Upper lobe of left lung (tissue), 6 donors: Measurements from ENCODE around the gene NCAPD3. TPM values are rescaled to one million over a fixed set of nuclear protein-coding genes. Genes with fewer than 3 reads are reported as not detected.
"Not testable (repeated sequence)": the region's sequence is repeated elsewhere in the genome, so short reads cannot be mapped to it uniquely, and the experiment has no call there.

ENCODE experiments used
- ATAC-seq, 2 donors: fragments of 200-7000 bp; cut with Tn5 transposase; one replicate each; pipeline ENCODE4 v1.9.1; 2022; ENCODE audit warnings: mild to moderate bottlenecking in 2 of 2, moderate library complexity in 2 of 2; ENCODE audit not compliant: low FRiP score in 2 of 2
- DNase-seq, 2 donors: peaks; one replicate each; pipeline ENCODE4 v3.0.0-alpha.2; 2019 to 2020
- H3K27ac ChIP-seq, 4 donors: fragments of 200-600 bp; sonication (generic); one replicate each; pipeline ENCODE4 v1.5.1; 2016 to 2019
- H3K27me3 ChIP-seq, 4 donors: fragments of 200-600 bp; sonication (generic); one replicate each; pipeline ENCODE4 v1.5.1; 2017 to 2019
- H3K36me3 ChIP-seq, 4 donors: fragments of 200-600 bp; sonication (generic); one replicate each; pipeline ENCODE4 v1.5.1; 2016 to 2019
- H3K4me1 ChIP-seq, 4 donors: fragments of 200-600 bp; sonication (generic); one replicate each; pipeline ENCODE4 v1.5.1; 2018 to 2019
- H3K4me3 ChIP-seq, 4 donors: fragments of 200-600 bp; sonication (generic); one replicate each; pipeline ENCODE4 v1.5.1; 2017 to 2019; ENCODE audit warnings: mild to moderate bottlenecking in 2 of 4, moderate library complexity in 1 of 4
- H3K9me3 ChIP-seq, 4 donors: fragments of 200-600 bp; sonication (generic); one replicate each; pipeline ENCODE4 v1.5.1; 2018 to 2019
- EP300 ChIP-seq, 4 donors: sonication (generic); formaldehyde crosslinking; IDR thresholded peaks; one replicate each; pipeline ENCODE4 v1.5.1; 2017; ENCODE audit warnings: antibody characterized with exemption in 4 of 4, control low read depth in 2 of 4
- POLR2A ChIP-seq, 4 donors: fragments of 450-650 bp; IDR thresholded peaks; one replicate each; pipeline ENCODE4 v1.5.1; 2016 to 2017; ENCODE audit warnings: antibody characterized with exemption in 4 of 4, mild to moderate bottlenecking in 2 of 4
- POLR2AphosphoS5 ChIP-seq, 2 donors: sonication (generic); formaldehyde crosslinking; IDR thresholded peaks; one replicate each; pipeline ENCODE4 v1.5.1; 2017; ENCODE audit warnings: antibody characterized with exemption in 2 of 2
- WGBS, 2 donors: methylation state at CpG; one replicate each; pipeline ENCODE4 v1.1.5; 2017 to 2018; 5-methylcytosine and 5-hydroxymethylcytosine counted together
- total RNA-seq, 6 donors: library from RNA; depleted of rRNA in 4 of 6; stranded (reverse); fragments of >200 nt in 4 of 6; gene quantifications; one replicate each; pipeline versions ENCODE4 v1.1.0 to v1.2.1, GENCODE V29; 2016 to 2021
- TF ChIP-seq, protein P1 (sequence below), 6 experiments: fragments of 450-650 bp in 4 of 6; fragments of 200-600 bp in 2 of 6; sonication (generic) in 2 of 6; IDR thresholded peaks; one replicate each; pipeline ENCODE4 v1.5.1; 2016 to 2019; ENCODE audit warnings: antibody characterized with exemption in 6 of 6
- donor health status: DM: no; HTN: no; CAD: no; lungs with moderate emphysema.
- donor health status: DM: no; HTN: yes; CAD: no; lungs with severe emphysema.

NCAPD3 gene
- total RNA-seq, 6 donors from 2014 or later: 9.9 to 32.5 (median 15.8) TPM

DNA sequence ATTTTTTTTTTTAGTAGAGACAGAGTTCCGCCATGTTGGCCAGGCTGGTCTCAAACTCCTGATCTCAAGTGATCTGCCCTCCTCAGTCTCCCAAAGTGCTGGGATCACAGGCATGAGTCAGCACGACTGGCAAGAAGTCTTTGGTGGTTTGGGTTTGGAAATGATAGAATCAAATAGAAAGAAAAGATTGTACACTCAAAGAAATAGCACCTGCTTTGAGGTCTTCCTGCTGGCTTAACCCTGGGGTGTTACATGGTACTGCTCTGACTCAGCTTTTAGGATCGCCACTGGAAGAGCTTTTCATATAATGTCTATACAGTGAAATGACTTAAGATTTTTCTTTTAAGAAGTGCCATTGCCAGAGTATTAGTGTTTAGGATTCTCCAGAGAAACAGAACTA is 104.7 kb downstream of the NCAPD3 start:
- Histone ChIP-seq H3K4me3 (no peak overlapping the region), H3K36me3 (no peaks in the 10 kb centered on the region), H3K9me3 (no peaks in the 10 kb centered on the region), H3K27ac (peak overlapping the region in 2 of 4 donors; percentile 68 to 75), H3K4me1 (peaks cover 4 to 16% (median 7%) of the 10 kb centered on the region in 4 donors), H3K27me3 (no peaks in the 10 kb centered on the region)
- TF ChIP-seq EP300 (IDR thresholded peaks at IDR 0.05) (no peak), POLR2AphosphoS5 (IDR thresholded peaks at IDR 0.05) (no peak), POLR2A (IDR thresholded peaks at IDR 0.05) (no peak)
- TF ChIP-seq, protein P1, sequence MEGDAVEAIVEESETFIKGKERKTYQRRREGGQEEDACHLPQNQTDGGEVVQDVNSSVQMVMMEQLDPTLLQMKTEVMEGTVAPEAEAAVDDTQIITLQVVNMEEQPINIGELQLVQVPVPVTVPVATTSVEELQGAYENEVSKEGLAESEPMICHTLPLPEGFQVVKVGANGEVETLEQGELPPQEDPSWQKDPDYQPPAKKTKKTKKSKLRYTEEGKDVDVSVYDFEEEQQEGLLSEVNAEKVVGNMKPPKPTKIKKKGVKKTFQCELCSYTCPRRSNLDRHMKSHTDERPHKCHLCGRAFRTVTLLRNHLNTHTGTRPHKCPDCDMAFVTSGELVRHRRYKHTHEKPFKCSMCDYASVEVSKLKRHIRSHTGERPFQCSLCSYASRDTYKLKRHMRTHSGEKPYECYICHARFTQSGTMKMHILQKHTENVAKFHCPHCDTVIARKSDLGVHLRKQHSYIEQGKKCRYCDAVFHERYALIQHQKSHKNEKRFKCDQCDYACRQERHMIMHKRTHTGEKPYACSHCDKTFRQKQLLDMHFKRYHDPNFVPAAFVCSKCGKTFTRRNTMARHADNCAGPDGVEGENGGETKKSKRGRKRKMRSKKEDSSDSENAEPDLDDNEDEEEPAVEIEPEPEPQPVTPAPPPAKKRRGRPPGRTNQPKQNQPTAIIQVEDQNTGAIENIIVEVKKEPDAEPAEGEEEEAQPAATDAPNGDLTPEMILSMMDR (IDR thresholded peaks at IDR 0.05): no peak
- WGBS, 2 donors: 85 to 86% methylated on average over 3 of the region's 3 CpGs
- DNase-seq: no peak
- no peak for ATAC-seq

DNA sequence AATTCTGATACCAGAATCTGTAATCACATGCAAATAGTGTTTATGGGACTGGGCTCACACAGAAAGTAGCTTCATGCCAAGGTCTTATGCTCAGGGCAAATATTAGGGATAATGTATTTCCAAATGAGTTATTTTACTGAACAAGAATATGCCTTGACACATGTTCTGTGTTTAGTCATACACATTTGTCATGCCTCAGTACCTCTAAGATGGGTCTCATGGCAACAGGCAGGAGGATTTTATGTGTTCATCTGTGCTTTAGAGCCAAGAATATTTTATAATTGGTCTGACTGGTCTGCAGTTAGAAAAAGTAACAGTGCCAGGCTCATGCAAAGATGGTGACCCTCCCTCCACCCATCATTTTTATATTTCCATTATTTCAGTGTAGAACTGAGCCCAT is 105.8 kb downstream of the NCAPD3 start:
- ATAC-seq: no peak
- TF ChIP-seq POLR2A (IDR thresholded peaks at IDR 0.05) (no peak), EP300 (IDR thresholded peaks at IDR 0.05) (no peak), POLR2AphosphoS5 (IDR thresholded peaks at IDR 0.05) (no peak)
- TF ChIP-seq, protein P1 (IDR thresholded peaks at IDR 0.05): no peak
- H3K36me3 ChIP-seq: no peaks in the 10 kb centered on the region
- no peak overlapping the region for H3K4me3 ChIP-seq
- DNase-seq: no peak
- no peaks in the 10 kb centered on the region for H3K9me3 ChIP-seq
- H3K4me1 ChIP-seq: peaks cover 4 to 16% (median 7%) of the 10 kb centered on the region in 4 donors
- no peaks in the 10 kb centered on the region for H3K27me3 ChIP-seq
- no peak overlapping the region for H3K27ac ChIP-seq

DNA sequence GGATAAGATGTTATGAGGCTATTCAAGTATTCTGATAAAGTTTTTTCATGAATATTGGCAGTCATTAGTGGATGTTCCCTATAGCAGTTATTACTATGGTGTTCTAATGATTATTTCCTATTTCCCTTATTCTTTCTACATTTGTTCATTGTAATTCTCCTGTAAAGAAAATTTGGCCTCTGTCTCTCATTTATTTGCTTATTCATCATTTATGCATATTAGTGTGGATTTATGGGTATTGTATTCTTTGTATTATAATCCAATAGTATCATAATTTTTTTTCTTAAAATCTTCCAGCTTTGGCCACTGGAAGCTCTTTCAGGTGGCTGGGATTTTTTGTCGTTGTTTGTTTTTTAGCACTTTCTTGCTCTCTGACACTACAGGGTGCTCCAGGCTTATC is 107.6 kb downstream of the NCAPD3 start:
- ATAC-seq (no peak), DNase-seq (no peak)
- Histone ChIP-seq H3K27ac (no peak overlapping the region), H3K9me3 (no peaks in the 10 kb centered on the region), H3K36me3 (no peaks in the 10 kb centered on the region), H3K27me3 (no peaks in the 10 kb centered on the region), H3K4me3 (no peak overlapping the region), H3K4me1 (peaks cover 0 to 16% (median 2%) of the 10 kb centered on the region in 4 donors)
- 83 to 100% methylated on average over 1 of the region's 1 CpG for WGBS, 2 donors
- TF ChIP-seq EP300 (IDR thresholded peaks at IDR 0.05): no peak
- TF ChIP-seq, protein P1 (IDR thresholded peaks at IDR 0.05): no peak
- no peak for TF ChIP-seq POLR2A (IDR thresholded peaks at IDR 0.05)
- no peak for TF ChIP-seq POLR2AphosphoS5 (IDR thresholded peaks at IDR 0.05)

DNA sequence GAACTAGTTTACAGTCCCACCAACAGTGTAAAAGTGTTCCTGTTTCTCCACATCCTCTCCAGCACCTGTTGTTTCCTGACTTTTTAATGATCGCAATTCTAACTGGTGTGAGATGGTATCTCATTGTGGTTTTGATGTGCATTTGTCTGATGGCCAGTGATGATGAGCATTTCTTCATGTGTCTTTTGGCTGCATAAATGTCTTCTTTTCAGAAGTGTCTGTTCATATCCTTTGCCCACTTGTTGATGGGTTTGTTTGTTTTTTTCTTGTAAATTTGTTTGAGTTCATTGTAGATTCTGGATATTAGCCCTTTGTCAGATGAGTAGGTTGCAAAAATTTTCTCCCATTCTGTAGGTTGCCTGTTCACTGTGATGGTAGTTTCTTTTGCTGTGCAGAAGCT is 110.0 kb downstream of the NCAPD3 start:
- not testable (repeated sequence) for ATAC-seq, DNase-seq
- 33 to 57% methylated on average over 1 of the region's 1 CpG for WGBS, 2 donors

DNA sequence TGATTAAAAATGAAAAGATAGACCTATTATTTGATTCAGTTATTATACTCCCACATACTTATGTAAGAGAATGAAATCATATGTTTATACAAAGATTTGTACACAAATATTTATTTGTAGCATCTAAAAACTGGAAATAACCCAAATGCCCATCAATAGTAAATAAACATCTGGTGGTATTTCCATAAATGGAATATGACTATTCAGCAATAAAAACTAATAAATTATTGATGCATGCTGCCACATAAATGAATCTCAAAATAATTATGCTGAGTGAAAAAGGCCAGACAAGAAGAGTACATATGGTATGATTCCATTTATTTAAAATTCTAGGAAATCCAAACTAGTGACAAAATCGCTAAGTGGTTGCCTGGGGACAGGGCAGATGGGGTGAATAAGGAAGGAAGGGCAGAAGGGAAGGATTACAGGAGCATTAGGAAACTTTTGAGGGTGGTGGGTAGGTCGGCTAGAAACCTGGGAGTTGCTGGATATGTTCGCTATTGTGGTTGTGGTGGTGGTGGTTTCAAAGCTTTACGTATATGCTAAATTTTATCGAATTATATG is 113.4 kb downstream of the NCAPD3 start:
- DNase-seq (no peak), ATAC-seq (no peak)
- WGBS, 2 donors: 87 to 90% methylated on average over 5 of the region's 5 CpGs
- no peaks in the 10 kb centered on the region for H3K36me3 ChIP-seq
- H3K4me1 ChIP-seq: no peaks in the 10 kb centered on the region
- H3K4me3 ChIP-seq: no peak overlapping the region
- H3K27ac ChIP-seq: no peak overlapping the region
- TF ChIP-seq POLR2A (IDR thresholded peaks at IDR 0.05) (no peak), EP300 (IDR thresholded peaks at IDR 0.05) (no peak), POLR2AphosphoS5 (IDR thresholded peaks at IDR 0.05) (no peak)
- TF ChIP-seq, protein P1 (IDR thresholded peaks at IDR 0.05): no peak
- no peaks in the 10 kb centered on the region for H3K27me3 ChIP-seq
- H3K9me3 ChIP-seq: peaks cover 0 to 9% (median 4%) of the 10 kb centered on the region in 4 donors

More for the DNA sequence above, 110.0 kb downstream of the NCAPD3 start:
- not testable (repeated sequence) for H3K4me1 ChIP-seq, H3K36me3 ChIP-seq, H3K27ac ChIP-seq, H3K9me3 ChIP-seq, H3K27me3 ChIP-seq, H3K4me3 ChIP-seq

Other genes with a start within 250 kb of the NCAPD3 start
- gene JAM3, start 154.9 kb downstream of the NCAPD3 start, total RNA-seq: 10 to 100 TPM in 5 of 6 donors, 1 to 10 TPM in 1; 8.4 to 36.6 (median 18.6) TPM
- gene VPS26B, start 704 bp upstream of the NCAPD3 start, total RNA-seq: 10 to 100 TPM; 27.2 to 42.6 (median 35.8) TPM
- 10 to 100 TPM; 23.2 to 39.8 (median 34.2) TPM for gene THYN1, start 29.4 kb upstream of the NCAPD3 start, total RNA-seq
- 10 to 100 TPM; 27.7 to 64.4 (median 36.9) TPM for gene ACAD8, start 29.6 kb upstream of the NCAPD3 start, total RNA-seq
- 1 to 10 TPM in 2 of 6 donors, under 1 TPM in 2, not detected in 2; 0.17 to 1.3 (median 1.0) TPM for gene GLB1L3, start 52.4 kb upstream of the NCAPD3 start, total RNA-seq
- gene GLB1L2, start 108.0 kb upstream of the NCAPD3 start, total RNA-seq: 10 to 100 TPM in 1 of 6 donors, 1 to 10 TPM in 5; 3.1 to 11.6 (median 6.0) TPM
- 1 to 10 TPM in 4 of 6 donors, under 1 TPM in 2; under 0.01 to 2.7 (median 1.2) TPM for gene B3GAT1, start 188.3 kb upstream of the NCAPD3 start, total RNA-seq